ENCODE data around the gene TRIM44.

GRCh38 chr11:35857922-35858321 lies 195.3 kb downstream of the TRIM44 start:
- TF ChIP-seq ATF2 (IDR thresholded peaks at IDR 0.05; ENCODE audit: low read length): no peak
- no peak for TF ChIP-seq BCL3 (IDR thresholded peaks at IDR 0.05; ENCODE audit: borderline replicate concordance, insufficient read depth, low read depth, low read length, poor library complexity, severe bottlenecking)
- no peak for TF ChIP-seq NR2C2 (IDR thresholded peaks at IDR 0.05; ENCODE audit: borderline replicate concordance, control insufficient read depth, insufficient read length, low read depth)
- no peak for TF ChIP-seq CTCF (IDR thresholded peaks at IDR 0.05 in 2 of 3, conservative IDR thresholded peaks at IDR 0.05 in 1 of 3; ENCODE audit: control insufficient read depth in 2 of 3, extremely low read depth in 1 of 3, insufficient read depth in 1 of 3, low read depth in 3 of 3, low read length in 3 of 3)
- no peak for TF ChIP-seq FOS (IDR thresholded peaks at IDR 0.05; ENCODE audit: borderline replicate concordance, extremely low read depth, insufficient read length)
- no peak for TF ChIP-seq E2F8 (IDR thresholded peaks at IDR 0.05; ENCODE audit: low read depth, partially characterized antibody)
- no peak for TF ChIP-seq BACH1 (IDR thresholded peaks at IDR 0.05; ENCODE audit: borderline replicate concordance)
